ENCODE data around the gene RGPD8.
A peak's percentile ranks its signal among the peaks of the same experiment; 100 is the strongest.
"Not testable (repeated sequence)": the region's sequence is repeated elsewhere in the genome, so short reads cannot be mapped to it uniquely, and the experiment has no call there.

Gene RGPD8

GRCh38 chr2:112433480-112433879 is at the start of gene RGPD8:
RGPD8 (minus strand) TSS chr2:112433645; CDS start chr2:112433453, 192 bp downstream.
- DNase-seq, result not testable (repeated sequence)

GRCh38 chr2:112483042-112483473 is 49.6 kb upstream of the RGPD8 start:
- peak; percentile 3 for DNase-seq

- no peak for DNase-seq
Measured at GRCh38 chr2:112482309-112483041, 49.0 kb upstream of the RGPD8 start.

GRCh38 chr2:112481528-112482233 is 48.2 kb upstream of the RGPD8 start, which contains the start of gene TTL:
TTL (plus strand) TSS chr2:112482156; CDS start chr2:112482345, 189 bp downstream.
- peak; percentile 49 for DNase-seq

- DNase-seq, result peak; percentile 67
Measured at GRCh38 chr2:112481050-112481527, 47.6 kb upstream of the RGPD8 start.

- no peak for DNase-seq
Measured at GRCh38 chr2:112480530-112481049, 47.1 kb upstream of the RGPD8 start.

GRCh38 chr2:112476434-112476833 is 43.0 kb upstream of the RGPD8 start:
- DNase-seq, result no peak

GRCh38 chr2:112474844-112475486 is 41.5 kb upstream of the RGPD8 start:
- no peak for DNase-seq

- DNase-seq, result no peak
Measured at GRCh38 chr2:112472547-112473263, 39.3 kb upstream of the RGPD8 start.

- DNase-seq, result no peak
Measured at GRCh38 chr2:112465382-112465781, 31.9 kb upstream of the RGPD8 start.

GRCh38 chr2:112463256-112463655 is 29.8 kb upstream of the RGPD8 start:
- no peak for DNase-seq

- DNase-seq, result no peak
Measured at GRCh38 chr2:112462178-112462577, 28.7 kb upstream of the RGPD8 start.

GRCh38 chr2:112459372-112459771 is 25.9 kb upstream of the RGPD8 start:
- no peak for DNase-seq

GRCh38 chr2:112454586-112454985 is 21.1 kb upstream of the RGPD8 start:
- no peak for DNase-seq

GRCh38 chr2:112451317-112451716 is 17.9 kb upstream of the RGPD8 start:
- no peak for DNase-seq

GRCh38 chr2:112449854-112450253 is 16.4 kb upstream of the RGPD8 start:
- DNase-seq, result no peak

GRCh38 chr2:112444256-112444655 is 10.8 kb upstream of the RGPD8 start:
- DNase-seq, result not testable (repeated sequence)

GRCh38 chr2:112438603-112439261 is 5.3 kb upstream of the RGPD8 start:
- not testable (repeated sequence) for DNase-seq

- DNase-seq, result not testable (repeated sequence)
Measured at GRCh38 chr2:112437405-112437831, 4.0 kb upstream of the RGPD8 start.

- not testable (repeated sequence) for DNase-seq
Measured at GRCh38 chr2:112436993-112437392, 3.5 kb upstream of the RGPD8 start.

- not testable (repeated sequence) for DNase-seq
Measured at GRCh38 chr2:112435716-112436431, 2.4 kb upstream of the RGPD8 start.

All from NCI-H2029 (cell line).